ENCODE measurements around the gene NPHS1.
"Not testable (repeated sequence)": the region's sequence is repeated elsewhere in the genome, so short reads cannot be mapped to it uniquely, and the experiment has no call there.

The NPHS1 gene

DNA sequence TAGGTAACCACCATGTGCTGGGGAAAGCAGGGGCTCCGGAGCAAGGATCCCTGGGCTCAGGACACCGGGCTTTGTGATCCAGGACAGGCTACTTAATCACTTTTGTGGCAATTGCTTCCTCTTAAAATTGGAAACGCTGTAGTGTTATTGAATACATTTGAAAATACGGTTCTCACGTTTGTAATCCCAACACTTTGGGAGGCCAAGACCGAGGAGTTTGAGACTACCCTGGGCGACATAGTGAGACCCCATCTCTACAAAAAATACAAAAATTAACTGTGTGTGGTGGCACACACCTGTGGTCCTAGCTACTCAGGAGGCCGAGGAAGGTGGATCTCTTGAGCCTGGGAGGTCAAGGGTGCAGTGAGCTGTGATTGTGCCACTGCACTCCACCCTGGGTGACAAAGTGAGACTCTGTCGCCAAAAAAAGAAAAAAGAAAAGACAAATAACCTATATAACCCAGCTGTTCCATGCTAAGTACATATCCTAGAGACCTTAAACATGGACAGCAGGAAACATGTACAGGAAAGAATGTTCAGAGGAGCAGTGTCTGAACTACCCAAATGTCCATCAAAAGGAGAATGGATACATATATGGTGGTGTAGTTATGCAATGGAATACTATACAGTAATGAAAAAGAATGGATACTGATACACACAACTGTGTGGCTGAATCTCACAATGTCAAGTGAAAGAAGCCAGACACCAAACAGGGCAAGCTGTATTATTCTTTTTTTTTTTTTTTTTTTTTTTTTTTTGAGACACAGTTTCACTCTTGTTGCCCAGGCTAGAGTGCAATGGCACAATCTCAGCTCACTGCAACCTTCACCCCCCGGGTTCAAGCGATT is 39.0 kb downstream of the NPHS1 start:
- DNase-seq (ENCODE audit: low read depth in 2 of 2) = no peak

DNA sequence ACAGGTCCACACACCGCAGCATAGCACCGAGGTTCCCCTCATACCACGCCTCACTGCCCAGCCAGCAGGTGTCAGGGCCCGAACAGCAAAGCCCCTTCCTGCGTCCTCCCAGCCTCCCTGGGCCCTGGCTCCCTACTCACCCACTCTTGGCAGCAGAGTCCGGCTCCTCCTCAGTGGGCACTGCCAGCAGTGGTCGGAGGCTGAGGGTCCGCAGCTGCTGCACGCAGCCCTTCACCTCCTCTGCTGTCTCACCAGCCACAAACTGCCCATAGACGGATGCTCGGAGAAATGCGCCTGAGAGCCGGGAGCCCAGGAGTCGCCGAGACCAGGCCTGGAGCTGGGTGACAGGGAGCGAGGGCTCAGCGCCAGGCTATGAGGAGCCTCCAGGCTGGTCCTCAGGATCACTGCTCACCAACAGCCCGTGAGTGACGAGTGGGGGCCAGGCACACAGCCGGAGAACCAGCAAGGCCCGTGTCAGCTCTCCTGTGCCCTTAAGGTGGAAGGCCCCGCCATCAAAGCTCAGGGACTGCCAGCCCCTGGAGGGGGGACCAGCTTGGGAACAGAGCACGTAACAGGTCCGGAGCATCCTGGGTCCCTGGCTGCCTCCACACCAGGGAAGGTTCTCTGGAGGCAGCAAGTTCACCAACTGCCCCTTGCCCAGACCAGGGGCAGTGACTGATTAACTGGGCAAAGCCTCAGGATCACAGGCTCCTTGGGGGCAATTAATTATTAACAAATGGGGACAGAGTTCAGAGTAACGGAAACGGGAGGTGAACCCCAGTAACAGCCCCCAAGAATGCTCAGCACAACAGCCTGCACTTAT is 39.9 kb downstream of the NPHS1 start, which contains the start of gene PRODH2:
PRODH2 (minus strand) TSS at position 626 of the 823 bp plus-strand sequence; CDS start at position 586, 40 bp downstream.
- no peak for DNase-seq (ENCODE audit: low read depth in 2 of 2)

DNA sequence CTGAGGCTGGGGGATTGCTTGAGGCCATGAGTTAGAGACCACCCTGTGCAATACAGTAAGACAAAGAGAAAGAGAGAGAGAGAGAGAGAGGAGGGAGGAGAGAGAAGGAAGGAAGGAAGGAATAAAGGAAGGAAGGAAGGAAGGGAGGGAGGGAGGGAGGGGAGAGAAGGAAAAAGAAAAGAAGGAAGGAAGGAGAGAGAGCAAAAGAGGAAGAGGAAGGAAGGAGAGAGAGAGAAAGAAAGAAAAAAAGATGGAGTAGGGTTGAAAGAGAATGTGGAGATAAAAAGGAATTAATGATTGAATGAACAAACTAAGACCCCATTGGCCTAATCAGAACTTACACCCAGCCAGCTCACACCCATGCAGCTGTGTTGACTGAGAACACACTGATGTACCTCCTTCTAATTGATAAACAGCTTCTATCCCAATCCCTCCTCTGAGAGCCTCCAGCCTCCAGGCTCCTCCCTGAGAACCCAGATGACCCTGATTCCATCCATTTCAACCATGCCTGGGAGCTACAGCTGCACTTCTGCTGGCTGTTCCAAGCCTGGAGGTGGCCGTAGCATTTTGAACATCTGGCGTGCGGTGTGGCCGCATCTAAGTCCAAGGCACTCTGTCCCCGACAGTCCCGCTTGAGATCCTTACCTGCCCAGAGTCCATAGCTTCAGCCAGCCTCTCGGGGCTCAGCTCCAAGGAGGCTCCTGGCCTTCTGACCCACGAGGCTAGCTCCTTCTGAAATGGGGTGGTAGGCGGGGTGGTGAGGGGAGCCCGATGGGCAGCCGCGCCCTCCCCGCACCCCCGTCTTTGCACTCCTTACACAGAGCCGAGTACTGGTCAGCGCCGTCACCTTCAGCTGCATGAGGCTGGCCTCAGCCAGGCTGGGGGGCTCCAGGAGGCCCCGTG is 40.7 kb downstream of the NPHS1 start:
- DNase-seq (ENCODE audit: low read depth in 2 of 2) = no peak

DNA sequence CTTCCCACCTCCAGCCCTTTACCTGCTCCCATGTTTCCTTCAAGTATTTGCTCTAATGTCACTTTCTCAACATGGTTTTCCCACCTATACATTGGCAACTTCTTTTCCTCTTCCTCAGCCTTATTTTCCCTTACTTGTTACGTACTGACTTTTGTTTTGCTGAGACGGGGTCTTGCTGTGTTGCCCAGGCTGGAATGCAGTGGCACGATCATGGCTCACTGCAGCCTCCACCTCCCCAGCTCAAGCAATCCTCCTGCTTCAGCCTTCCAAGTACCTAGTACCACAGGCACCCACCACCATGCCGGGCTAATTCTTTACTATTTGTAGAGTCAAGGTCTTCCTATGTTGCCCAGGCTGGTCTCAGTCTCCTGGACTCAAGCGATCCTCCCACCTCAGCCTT is 44.7 kb downstream of the NPHS1 start:
- DNase-seq (ENCODE audit: low read depth in 2 of 2) = no peak

DNA sequence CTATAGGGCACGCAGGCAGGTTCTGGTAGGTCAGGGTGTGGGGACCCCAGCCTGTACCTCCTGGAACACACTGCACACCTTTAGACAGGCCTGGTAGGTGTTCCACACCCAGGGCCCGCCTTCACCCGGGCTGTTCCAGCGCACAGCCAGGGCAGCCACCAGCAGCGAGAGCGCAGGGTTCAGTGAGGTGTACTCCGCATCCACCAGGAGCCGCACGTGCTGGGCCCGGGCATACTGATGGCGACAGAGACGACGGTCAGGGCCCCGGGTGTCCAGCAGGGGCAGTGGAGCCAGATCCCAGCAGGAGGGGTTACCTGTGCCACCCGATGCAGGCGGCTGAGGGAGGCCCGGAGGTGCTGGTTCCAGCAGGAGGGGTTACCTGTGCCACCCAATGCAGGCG is 45.7 kb downstream of the NPHS1 start:
- no peak for DNase-seq (ENCODE audit: low read depth in 2 of 2)

DNA sequence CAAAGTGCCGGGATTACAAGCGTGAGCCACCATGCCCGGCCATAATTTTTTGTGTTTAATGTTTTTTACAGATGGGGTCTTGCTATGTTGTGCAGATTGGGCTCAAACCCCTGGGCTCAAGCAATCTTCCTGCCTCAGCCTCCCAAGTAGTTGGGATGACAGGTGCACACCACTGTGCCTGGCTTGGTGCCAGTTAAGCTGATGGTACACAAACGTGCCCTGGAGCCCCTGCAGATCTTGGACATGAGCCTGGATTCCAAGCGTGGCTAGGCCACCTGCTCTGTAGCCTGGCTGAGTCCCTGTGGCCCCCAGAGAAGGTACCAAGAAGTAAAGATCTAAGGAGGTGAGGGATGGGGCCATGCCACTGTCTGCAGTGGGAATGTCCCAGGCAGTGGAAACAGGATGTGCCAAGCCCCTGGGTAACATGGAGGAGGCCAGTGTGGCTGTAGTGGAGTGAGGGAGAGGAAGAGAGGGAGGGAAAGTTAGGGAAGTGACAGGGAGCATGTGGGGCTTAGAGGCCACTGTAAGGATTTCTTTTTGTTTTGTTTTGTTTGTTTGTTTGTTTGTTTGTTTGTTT is 46.7 kb downstream of the NPHS1 start:
- DNase-seq (ENCODE audit: low read depth in 2 of 2) = no peak

DNA sequence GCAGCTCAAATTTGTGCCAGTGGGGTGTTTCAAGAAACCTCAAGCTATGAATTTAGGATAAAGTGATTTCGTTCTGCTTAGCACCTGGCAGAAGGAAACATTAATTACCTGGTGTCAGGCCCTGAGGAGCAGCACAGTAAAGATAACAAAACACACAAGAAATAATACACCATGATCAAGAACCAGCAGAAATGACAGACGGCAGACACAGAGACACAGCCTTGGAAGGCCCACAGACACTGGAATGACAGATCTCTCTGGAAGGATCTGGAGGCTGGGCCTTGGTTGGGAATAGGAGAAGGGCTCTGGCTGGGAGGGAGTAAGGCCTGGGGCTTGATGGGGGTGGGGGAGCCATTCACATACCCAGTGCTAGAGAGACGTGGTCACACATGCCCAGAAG is 50.5 kb downstream of the NPHS1 start:
- DNase-seq (ENCODE audit: low read depth in 2 of 2) = no peak

DNA sequence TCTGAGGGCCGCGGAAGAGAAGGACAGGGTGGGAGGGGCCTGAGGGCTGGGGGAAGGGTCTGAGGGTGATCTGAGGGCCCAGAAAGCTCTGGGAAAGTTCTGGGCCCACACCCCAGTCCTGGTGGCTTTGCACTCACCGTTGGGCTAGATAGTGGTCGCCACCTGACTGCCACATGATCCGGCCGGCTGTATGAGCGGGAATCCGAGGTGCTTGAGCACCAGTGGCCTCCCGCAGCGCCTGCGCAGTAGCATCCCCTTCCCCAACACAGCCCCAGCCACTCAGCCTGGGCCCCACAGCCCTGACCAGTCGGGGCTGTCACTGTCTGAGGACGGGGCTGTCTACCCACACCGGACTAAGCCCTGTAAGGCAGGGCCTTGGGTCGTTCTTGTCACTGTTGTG is 54.6 kb downstream of the NPHS1 start:
- peak in 1 of 2 experiments; percentile 12 for DNase-seq (ENCODE audit: low read depth in 2 of 2)

DNA sequence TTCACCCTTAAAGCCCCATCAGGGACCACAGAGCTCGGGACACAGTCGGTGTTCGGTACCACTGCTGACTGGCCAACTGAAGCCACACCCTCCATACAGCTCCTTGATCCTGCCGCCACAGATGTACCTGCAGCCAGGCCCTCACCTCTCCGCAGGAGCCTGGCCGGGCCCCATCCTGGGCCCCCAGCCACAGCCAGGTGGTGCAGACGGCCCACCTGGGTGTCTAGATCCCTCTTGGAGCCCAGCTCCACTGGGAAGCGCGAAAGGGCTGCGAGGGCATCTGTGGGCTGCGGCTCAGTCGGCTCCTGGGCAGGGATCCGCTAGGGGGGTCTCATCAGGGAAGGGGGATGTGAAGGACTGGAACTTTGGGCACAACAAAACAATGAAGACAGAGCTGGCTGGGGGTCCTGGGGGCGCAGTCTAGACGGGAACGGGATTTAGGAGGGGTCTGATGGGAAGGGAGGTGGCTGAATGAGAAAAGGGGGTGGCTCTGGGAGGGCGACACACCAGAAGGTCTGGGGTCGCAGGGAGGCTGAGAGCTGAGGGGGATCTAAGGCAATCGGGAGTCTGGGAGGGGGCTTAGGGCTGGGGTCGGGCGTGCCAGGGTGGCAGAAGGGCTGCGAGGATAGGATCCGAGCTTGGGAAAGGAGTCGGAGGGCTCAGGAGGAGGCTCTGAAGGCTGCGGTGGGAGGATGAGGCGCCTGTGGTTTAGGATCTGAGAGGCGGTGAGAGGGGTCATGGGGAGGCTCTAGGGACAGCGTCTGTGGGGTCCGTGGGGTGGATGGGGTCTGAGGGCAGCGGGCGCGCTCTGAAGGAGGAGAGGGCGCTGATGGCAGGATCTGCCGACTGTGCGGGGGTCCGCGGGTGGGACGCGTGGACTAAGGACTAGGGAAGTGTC is 55.4 kb downstream of the NPHS1 start:
- DNase-seq (ENCODE audit: low read depth in 2 of 2) = no peak

DNA sequence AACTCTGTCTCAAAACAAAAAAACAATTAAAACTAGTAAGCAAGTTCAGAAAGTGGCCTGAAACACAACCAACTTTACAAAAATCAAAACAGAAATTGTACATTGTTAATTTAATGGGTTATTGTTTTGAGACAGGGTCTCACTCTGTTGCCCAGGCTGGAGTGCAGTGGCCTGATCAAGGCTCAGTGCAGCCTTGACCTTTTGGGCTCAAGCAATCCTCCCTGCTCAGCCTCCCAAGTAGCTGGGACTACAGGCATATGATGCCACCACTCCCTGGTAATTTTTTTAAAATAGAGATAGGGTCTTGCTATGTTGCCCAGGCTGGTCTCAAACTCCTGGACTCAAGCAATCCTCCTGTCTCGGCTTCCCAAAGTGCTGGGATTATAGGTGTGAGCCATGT is 56.7 kb downstream of the NPHS1 start:
- not testable (repeated sequence) for DNase-seq (ENCODE audit: low read depth in 2 of 2)

DNA sequence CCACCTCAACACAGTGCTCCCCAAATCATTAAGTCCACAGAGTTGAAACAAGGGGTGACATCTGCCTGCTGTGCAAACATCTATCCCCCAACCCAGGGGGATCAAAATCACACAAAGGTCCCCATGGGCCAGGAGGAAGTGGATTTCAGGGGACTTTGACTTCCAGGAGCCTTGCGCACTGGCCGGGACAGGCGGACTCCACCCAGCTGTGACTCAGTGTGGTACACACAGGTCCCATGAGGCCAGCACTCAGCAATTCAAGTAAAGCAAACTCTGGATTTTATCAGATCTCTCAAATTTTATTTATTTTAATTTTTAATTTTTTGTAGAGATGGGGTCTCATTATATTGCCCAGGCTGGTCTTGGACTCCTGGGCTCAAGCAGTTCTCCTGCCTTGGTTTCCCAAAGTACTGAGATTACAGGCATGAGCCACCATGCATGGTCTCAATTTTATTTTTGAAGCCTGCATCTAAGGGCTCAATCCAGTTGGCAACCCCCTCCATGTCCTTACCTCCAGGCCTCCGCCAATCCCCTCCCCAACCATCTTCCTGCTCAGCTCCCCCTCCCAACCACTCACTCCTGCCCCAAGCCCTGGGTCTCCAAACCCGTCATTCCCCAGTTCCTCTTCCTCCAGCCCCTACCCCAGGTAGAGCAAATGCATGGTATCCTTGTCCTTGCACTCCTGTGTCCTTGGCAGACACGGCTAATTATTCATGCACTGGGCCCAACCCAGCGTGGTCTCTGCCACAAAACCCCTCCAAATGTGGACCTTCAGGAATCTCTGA is 58.7 kb downstream of the NPHS1 start:
- DNase-seq (ENCODE audit: low read depth in 2 of 2) = no peak

DNA sequence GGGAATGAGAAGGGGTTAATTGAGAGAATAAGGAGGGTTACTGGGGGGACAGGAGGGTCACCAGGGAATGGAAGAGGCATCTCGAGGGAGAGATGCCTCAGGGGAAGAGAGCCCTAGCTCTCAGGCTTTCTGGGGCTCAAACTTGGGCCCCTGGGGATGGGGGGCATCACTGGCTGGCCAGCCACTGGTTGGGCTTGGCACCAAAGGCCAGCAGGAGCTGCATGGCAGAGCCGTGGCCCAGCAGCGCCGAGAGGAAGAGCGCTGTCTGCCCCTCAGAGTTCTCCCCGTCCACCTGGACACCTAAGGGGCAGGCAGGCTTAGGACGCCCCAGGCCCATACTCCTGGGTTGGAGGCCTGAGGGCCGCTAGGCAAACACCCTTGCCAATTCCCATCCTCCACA is 59.4 kb downstream of the NPHS1 start:
- no peak for DNase-seq (ENCODE audit: low read depth in 2 of 2)

DNA sequence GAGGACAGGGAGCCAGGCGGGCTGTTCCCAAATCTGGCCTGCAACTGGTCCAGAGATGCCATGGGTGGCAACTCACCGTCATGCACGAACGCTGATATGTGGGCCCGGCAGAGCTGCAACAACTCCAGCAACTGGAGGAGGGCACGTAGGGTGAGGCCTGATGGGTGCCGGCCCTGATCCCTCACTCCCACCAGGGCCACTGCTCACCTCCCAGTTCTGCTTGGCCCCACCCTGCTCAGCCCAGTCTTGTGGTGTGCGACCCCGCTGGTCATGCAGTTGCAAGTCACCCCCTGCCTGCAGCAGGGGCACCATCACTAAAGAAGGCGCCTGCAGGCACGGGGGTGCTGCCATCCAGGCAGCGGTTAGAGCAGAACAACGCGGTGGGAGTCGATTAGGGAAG is 60.0 kb downstream of the NPHS1 start:
- no peak for DNase-seq (ENCODE audit: low read depth in 2 of 2)

DNA sequence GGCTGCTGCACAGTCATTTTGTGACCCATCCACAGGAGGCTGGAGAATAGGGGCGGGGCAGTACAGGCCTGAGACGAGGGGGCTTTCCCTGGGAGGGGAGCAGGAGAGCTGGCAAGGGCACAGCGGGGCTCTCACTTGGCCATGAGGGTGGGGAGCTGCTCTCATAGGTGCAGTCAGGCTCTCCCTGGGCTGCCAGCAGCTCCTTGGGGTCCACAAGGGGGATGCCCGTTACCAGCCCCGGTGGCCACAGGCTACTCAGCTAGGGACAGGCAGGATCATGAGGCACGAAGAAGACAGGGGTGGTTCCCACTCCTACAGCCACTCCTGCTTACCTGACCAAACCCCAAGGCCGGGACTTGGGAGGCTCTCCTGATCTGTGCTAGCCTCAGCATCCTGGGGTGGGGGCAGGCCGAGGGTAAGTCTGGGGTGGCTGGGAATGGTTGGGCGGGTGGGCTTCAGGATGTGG is 60.5 kb downstream of the NPHS1 start:
- DNase-seq (ENCODE audit: low read depth in 2 of 2) = no peak

DNA sequence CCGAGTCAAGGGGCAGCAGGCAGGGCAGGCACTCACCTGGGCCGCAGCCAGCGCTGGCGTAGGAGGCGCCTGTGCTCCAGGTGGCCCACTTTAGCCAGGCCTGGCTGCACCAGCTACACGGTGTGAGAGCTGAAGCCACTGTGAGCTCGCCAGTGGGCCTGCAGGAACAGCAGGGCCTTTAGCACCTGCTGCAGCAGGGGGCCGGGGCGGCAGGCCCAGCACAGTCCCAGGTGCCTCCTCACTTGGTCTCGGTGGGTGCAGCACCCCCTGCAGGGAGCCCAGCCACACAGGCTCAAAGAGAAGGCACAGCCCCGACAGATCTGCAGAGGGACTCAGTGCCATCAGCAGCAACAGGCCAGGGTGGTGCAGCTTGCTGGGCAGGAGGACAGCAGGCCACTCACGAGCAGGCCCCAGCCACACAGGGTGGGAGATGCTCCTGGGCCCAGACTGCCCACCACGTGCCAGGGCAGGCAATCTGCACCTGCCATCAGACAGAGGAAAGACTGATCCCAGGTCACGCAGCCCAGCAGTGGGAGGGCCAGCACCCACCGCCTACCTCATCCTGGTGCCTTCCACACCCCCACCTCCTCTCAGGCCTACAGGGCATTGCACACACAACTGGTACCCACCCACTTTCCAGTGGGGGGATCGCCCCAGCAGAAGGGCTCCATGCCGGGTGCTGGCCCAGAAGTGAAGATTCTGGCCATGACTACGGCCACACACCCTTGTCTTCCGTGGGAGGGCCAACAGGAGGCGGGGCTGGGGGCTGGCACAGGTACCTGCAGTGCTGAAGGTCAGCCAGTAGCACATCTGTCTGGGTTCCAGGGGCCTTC is 61.1 kb downstream of the NPHS1 start:
- DNase-seq (ENCODE audit: low read depth in 2 of 2) = no peak

DNA sequence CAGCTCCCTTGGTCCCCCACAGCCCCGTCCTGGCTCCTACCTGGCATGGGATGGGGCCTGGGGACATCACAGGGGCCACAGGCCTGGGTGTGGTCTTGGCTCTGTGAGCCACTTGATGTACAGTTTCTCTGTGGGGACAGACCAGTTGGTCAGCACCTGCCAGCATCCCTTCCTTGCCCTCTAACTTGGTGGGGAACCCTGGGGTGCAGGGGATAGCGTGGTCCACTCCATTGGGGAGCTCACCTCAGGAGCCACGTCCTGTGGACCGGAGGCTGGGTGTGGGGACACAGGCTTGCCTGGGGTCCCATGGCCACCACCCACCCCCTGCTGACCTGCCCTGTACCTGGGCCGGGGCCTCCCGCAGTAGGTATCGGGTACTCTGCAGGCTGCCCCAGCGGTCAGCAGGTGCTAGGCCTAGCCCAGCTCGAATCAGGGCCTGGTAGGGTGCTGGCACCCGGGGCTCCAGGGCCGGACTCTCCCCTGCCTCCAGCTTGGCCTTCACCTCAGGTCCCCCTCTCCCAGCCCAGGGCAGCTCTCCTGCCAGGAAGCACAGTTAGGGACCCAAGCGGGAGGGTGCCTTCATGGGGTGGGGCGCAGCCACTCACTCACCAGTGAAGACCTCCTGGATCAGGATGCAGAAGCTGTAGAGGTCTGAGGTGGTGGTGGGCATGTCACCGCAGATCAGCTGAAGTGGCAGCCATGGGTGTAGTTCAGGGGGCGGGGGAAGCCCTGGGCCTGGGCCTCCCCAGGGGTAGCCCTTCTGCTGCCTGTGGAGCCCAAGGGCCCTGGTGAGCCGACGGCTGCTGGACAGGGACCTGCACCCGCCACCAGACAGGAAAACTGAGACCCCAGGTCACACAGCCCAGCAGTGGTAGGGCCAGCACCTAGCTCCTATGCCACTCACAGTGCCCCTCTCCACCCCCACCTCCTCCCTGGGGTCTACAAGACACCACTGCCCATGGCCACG is 62.0 kb downstream of the NPHS1 start:
- DNase-seq (ENCODE audit: low read depth in 2 of 2) = no peak

DNA sequence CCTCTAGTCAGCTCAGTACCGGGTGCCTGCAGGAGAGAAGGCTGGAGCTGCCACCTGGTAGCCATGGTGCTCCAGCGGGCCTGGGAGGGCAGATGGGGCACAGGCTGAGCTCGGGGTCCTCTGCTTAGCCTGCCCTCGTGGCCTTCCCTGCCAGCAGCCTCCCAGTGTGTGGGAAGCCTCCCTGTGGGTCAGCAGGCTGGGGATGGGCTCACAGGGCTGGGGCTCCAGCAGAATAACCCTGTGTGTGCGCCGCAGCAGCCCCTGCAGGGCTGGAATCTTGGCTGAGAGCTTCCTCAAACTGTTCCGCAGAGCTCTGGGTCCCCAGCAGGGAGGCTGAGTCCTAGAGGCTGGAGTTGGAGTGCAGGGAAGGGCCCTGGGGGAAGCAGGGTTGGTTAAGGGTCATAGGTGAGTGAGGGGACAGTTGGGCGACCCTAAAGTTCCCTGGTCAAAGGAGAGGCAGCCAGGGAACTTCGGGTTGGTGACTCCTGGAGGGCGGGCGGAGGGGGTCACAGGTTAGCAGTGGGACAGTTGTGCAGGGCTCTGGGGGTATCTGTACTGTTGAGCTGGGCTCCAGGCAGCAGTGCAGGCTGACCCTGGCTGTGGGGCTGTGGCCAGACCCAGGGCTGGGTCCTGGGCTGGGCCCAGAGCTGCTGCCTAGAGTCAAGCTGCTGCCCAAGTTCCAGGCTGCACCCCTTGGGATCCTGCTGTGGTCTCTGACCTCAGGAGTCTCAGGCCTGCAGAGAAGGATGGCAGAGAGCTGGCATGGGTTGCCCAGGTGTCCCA is 62.9 kb downstream of the NPHS1 start:
- no peak for DNase-seq (ENCODE audit: low read depth in 2 of 2)

Data from stimulated activated CD4-positive, alpha-beta T cell treated with anti-CD3 and anti-CD28 coated beads, Interleukin-12 subunit alpha, Interleukin-12 subunit beta, amount 100 ng/mL, for 24 hours (primary cell).